H9 (cell line): ENCODE data around the gene ST8SIA5. TPM values are rescaled to one million over a fixed set of nuclear protein-coding genes. Genes with fewer than 3 reads are reported as not detected.

Experiments
- DNase-seq: peaks from one replicate; pipeline ENCODE4 v3.0.0-alpha.2; 2017
- H2AFZ ChIP-seq: one replicate; pipeline ENCODE4 v1.6.1; 2013; ENCODE audit warnings: mild to moderate bottlenecking, low read length, control low read depth, moderate library complexity
- H2AK5ac ChIP-seq: 2 replicates; pipeline ENCODE4 v1.6.1; 2013; ENCODE audit warnings: low read length, control low read depth, mixed read lengths; ENCODE audit not compliant: insufficient read length
- H2BK120ac ChIP-seq: one replicate; pipeline ENCODE4 v1.6.1; 2013; ENCODE audit warnings: low read depth, mild to moderate bottlenecking, low read length, control low read depth, inconsistent platforms; ENCODE audit not compliant: poor library complexity, severe bottlenecking
- H2BK12ac ChIP-seq: 2 replicates; pipeline ENCODE4 v1.6.1; 2013; ENCODE audit warnings: low read length, control low read depth, mixed read lengths, low read depth; ENCODE audit not compliant: insufficient read length
- H2BK15ac ChIP-seq: 2 replicates; pipeline ENCODE4 v1.6.1; 2013; ENCODE audit warnings: low read depth, low read length, control low read depth
- H2BK20ac ChIP-seq: one replicate; pipeline ENCODE4 v1.6.1; 2013; ENCODE audit warnings: low read depth, mild to moderate bottlenecking, low read length, control low read depth, inconsistent platforms; ENCODE audit not compliant: poor library complexity, severe bottlenecking
- H2BK5ac ChIP-seq: 2 replicates; pipeline ENCODE4 v1.6.1; 2013; ENCODE audit warnings: low read length, control low read depth, mixed read lengths; ENCODE audit not compliant: insufficient read length
- H3K14ac ChIP-seq: 2 replicates; pipeline ENCODE4 v1.6.1; 2013; ENCODE audit warnings: low read length, control low read depth; ENCODE audit not compliant: insufficient read depth
- H3K18ac ChIP-seq: 2 replicates; pipeline ENCODE4 v1.6.1; 2013; ENCODE audit warnings: low read depth, mild to moderate bottlenecking, mixed read lengths, low read length, control low read depth; ENCODE audit not compliant: insufficient read length
- H3K23ac ChIP-seq: 2 replicates; pipeline ENCODE4 v1.6.1; 2013; ENCODE audit warnings: low read length, control low read depth, mixed read lengths, low read depth; ENCODE audit not compliant: insufficient read length
- H3K23me2 ChIP-seq: 2 replicates; pipeline ENCODE4 v1.6.1; 2013; ENCODE audit warnings: low read depth, mild to moderate bottlenecking, mixed read lengths, low read length, control low read depth; ENCODE audit not compliant: insufficient read length, poor library complexity, severe bottlenecking
- H3K27ac ChIP-seq: 2 replicates; pipeline ENCODE4 v1.5.1; 2013; ENCODE audit warnings: low read length, control low read depth, mixed read lengths, low read depth; ENCODE audit not compliant: insufficient read length
- H3K27me3 ChIP-seq: 2 replicates; pipeline ENCODE4 v1.6.1; 2013; ENCODE audit warnings: low read length, control low read depth, inconsistent platforms; ENCODE audit not compliant: insufficient read depth
- H3K4ac ChIP-seq: 2 replicates; pipeline ENCODE4 v1.6.1; 2013; ENCODE audit warnings: low read depth, mild to moderate bottlenecking, control low read depth, inconsistent platforms, low read length, moderate library complexity
- H3K4me1 ChIP-seq: 2 replicates; pipeline ENCODE4 v1.6.1; 2013; ENCODE audit warnings: low read length, control low read depth, inconsistent platforms; ENCODE audit not compliant: insufficient read depth
- H3K4me2 ChIP-seq: 2 replicates; pipeline ENCODE4 v1.6.1; 2013; ENCODE audit warnings: low read length, control low read depth, mixed read lengths; ENCODE audit not compliant: insufficient read length, insufficient read depth
- H3K56ac ChIP-seq: 2 replicates; pipeline ENCODE4 v1.6.1; 2013; ENCODE audit warnings: low read depth, mild to moderate bottlenecking, mixed read lengths, low read length, control low read depth; ENCODE audit not compliant: insufficient read length
- H3K79me1 ChIP-seq: 2 replicates; pipeline ENCODE4 v1.6.1; 2013; ENCODE audit warnings: low read depth, mild to moderate bottlenecking, moderate library complexity, low read length, control low read depth, inconsistent platforms; ENCODE audit not compliant: insufficient read depth, poor library complexity, severe bottlenecking
- H3K79me2 ChIP-seq: 2 replicates; pipeline ENCODE4 v1.6.1; 2013; ENCODE audit warnings: low read length, control low read depth, inconsistent platforms; ENCODE audit not compliant: insufficient read depth
- H3K9ac ChIP-seq: 2 replicates; pipeline ENCODE4 v1.6.1; 2013; ENCODE audit warnings: low read length, control low read depth, mixed read lengths; ENCODE audit not compliant: insufficient read length; ENCODE audit errors: extremely low read depth
- H3K9me3 ChIP-seq: one replicate; pipeline ENCODE4 v1.6.1; 2013; ENCODE audit warnings: low read depth, low read length, inconsistent platforms; ENCODE audit not compliant: control insufficient read depth
- H3T11ph ChIP-seq: one replicate; pipeline ENCODE4 v1.6.1; 2013; ENCODE audit warnings: mild to moderate bottlenecking, low read length, control low read depth, inconsistent platforms
- H4K20me1 ChIP-seq: one replicate; pipeline ENCODE4 v1.6.1; 2013; ENCODE audit not compliant: control insufficient read depth, insufficient read length, insufficient read depth
- H4K5ac ChIP-seq: 2 replicates; pipeline ENCODE4 v1.6.1; 2013; ENCODE audit warnings: low read depth, mild to moderate bottlenecking, mixed read lengths, low read length, control low read depth; ENCODE audit not compliant: insufficient read length
- H4K8ac ChIP-seq: replicated peaks from 2 replicates; pipeline ENCODE4 v1.6.1; 2013; ENCODE audit warnings: low read length, control low read depth, mixed read lengths, low read depth; ENCODE audit not compliant: insufficient read length
- H4K91ac ChIP-seq: 2 replicates; pipeline ENCODE4 v1.6.1; 2013; ENCODE audit warnings: low read depth, mild to moderate bottlenecking, moderate library complexity, mixed read lengths, low read length, control low read depth; ENCODE audit not compliant: insufficient read length
- H3K27ac Mint-ChIP-seq, 3 experiments: 2 replicates in 2 of 3; 3 replicates in 1 of 3; pipeline ENCODE4 v1.8.0; 2020 to 2021; ENCODE audit warnings: mixed read lengths in 3 of 3, mild to moderate bottlenecking in 1 of 3, moderate library complexity in 1 of 3
- H3K27me3 Mint-ChIP-seq: 2 replicates; pipeline ENCODE4 v1.8.0; 2021; ENCODE audit warnings: low read depth, mild to moderate bottlenecking, moderate library complexity, mixed read lengths
- H3K36me3 Mint-ChIP-seq, 3 experiments: 2 replicates in 2 of 3; 3 replicates in 1 of 3; pipeline ENCODE4 v1.8.0; 2020 to 2021; ENCODE audit warnings: low read depth in 3 of 3, mixed read lengths in 3 of 3; ENCODE audit not compliant: insufficient read depth in 1 of 3
- H3K4me1 Mint-ChIP-seq, 2 experiments: 2 replicates each; pipeline ENCODE4 v1.8.0; 2020; ENCODE audit warnings: mixed read lengths in 2 of 2
- H3K4me3 Mint-ChIP-seq, 2 experiments: 2 replicates in 1 of 2; 3 replicates in 1 of 2; pipeline ENCODE4 v1.8.0; 2020 to 2021; ENCODE audit warnings: mild to moderate bottlenecking in 2 of 2, mixed read lengths in 2 of 2, moderate library complexity in 1 of 2
- H3K9me3 Mint-ChIP-seq, 2 experiments: 2 replicates in 1 of 2; 3 replicates in 1 of 2; pipeline ENCODE4 v1.8.0; 2020; ENCODE audit warnings: mild to moderate bottlenecking in 2 of 2, mixed read lengths in 2 of 2, moderate library complexity in 1 of 2
- CTCF ChIP-seq: fragments of 200-600 bp; sonication (generic); conservative IDR thresholded peaks from 3 replicates; pipeline ENCODE4 v1.8.0; 2021; ENCODE audit warnings: antibody characterized with exemption, mild to moderate bottlenecking
- WGBS: extraction: QIAGEN DNeasy Blood & Tissue Kit; methylation state at CpG from one replicate; pipeline ENCODE4 v1.1.7; 2013; ENCODE audit warnings: missing lambda C conversion rate, low lambda C conversion rate, mixed read lengths; ENCODE audit not compliant: insufficient read length; ENCODE audit errors: extremely low coverage; 5-methylcytosine and 5-hydroxymethylcytosine counted together
- total RNA-seq: library from RNA; stranded (reverse); gene quantifications from 2 replicates; pipeline ENCODE4 v1.2.1, GENCODE V29; 2021

The ST8SIA5 gene
- total RNA-seq, 1 experiment from 2014 or later = 0.63 TPM

- Histone ChIP-seq H4K5ac (no peak overlapping the region), H3K27me3 (no peaks in the 10 kb centered on the region), H3K9ac (no peak overlapping the region), H3K27ac (no peak overlapping the region), H2BK15ac (no peak overlapping the region), H3K4me1 (no peaks in the 10 kb centered on the region), H2AK5ac (no peak overlapping the region), H3K79me2 (no peaks in the 10 kb centered on the region), H3K4ac (no peak overlapping the region), H3K18ac (no peak overlapping the region), H4K8ac (no peak overlapping the region), H3K23me2 (no peaks in the 10 kb centered on the region), H3T11ph (no peak overlapping the region), H2BK20ac (no peak overlapping the region), H3K4me2 (no peak overlapping the region), H2AFZ (no peak overlapping the region), H3K56ac (no peak overlapping the region), H3K79me1 (no peaks in the 10 kb centered on the region), H2BK5ac (no peak overlapping the region), H3K23ac (no peak overlapping the region), H4K91ac (no peak overlapping the region), H3K14ac (no peak overlapping the region), H4K20me1 (no peaks in the 10 kb centered on the region), H2BK120ac (no peak overlapping the region), H3K9me3 (no peaks in the 10 kb centered on the region), H2BK12ac (no peak overlapping the region)
- H3K36me3 Mint-ChIP-seq = no peaks in the 10 kb centered on the region
- no peak overlapping the region for H3K4me3 Mint-ChIP-seq
- peaks cover 0 to 4% of the 10 kb centered on the region in 2 experiments for H3K4me1 Mint-ChIP-seq
- peaks cover 55% of the 10 kb centered on the region for H3K27me3 Mint-ChIP-seq
- TF ChIP-seq CTCF = no peak
- no CpG with 5 or more reads among the region's 2 CpGs for WGBS
- DNase-seq = no peak
- no peak overlapping the region for H3K27ac Mint-ChIP-seq
- no peaks in the 10 kb centered on the region; a peak in 1 of 5 replicates for H3K9me3 Mint-ChIP-seq
Measured at GRCh38 chr18:46748466-46748865, 8.4 kb downstream of the ST8SIA5 start.
